ENCODE measurements around the gene APC. TPM values are rescaled to one million over a fixed set of nuclear protein-coding genes. Genes with fewer than 3 reads are reported as not detected.

The APC gene
- total RNA-seq, 1 donor from 2014 or later: 48.5 TPM

GRCh38 chr5:112800891-112801290, 63.2 kb downstream of the APC start:
- no peak overlapping the region for H3K27ac Mint-ChIP-seq
- DNase-seq (ENCODE audit: low spot score, unreplicated experiment): no peak
- H3K4me1 Mint-ChIP-seq (ENCODE audit: low read depth): peaks cover 1% of the 10 kb centered on the region
- TF ChIP-seq CTCF (IDR thresholded peaks at IDR 0.05; ENCODE audit: unreplicated experiment): no peak
- no peak overlapping the region for H3K4me3 Mint-ChIP-seq (ENCODE audit: low read depth)
- no peaks in the 10 kb centered on the region for H3K9me3 Mint-ChIP-seq (ENCODE audit: low read depth)
- H3K36me3 Mint-ChIP-seq (ENCODE audit: insufficient read depth): peaks cover 21% of the 10 kb centered on the region
- no peaks in the 10 kb centered on the region for H3K27me3 Mint-ChIP-seq

DNA sequence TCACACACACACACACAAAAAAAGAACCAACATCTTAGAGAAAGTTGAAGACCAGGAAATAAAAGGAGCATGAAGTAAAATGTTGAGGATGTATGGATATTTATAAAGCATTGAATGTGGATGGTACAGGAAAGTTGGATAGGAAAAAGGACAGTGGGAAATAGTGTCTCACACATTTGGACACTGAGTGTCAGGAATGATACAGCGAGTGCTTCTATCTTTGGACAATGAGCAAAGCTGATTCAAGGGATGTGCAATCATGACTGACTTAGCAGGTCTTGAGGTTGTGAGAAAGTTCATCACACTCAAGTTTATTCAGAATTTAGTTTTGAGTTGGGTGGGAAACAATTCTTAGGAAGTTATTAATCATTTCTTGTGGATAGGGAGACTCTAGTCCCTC, 73.3 kb downstream of the APC start:
- Mint-ChIP-seq H3K9me3 (ENCODE audit: low read depth) (no peaks in the 10 kb centered on the region), H3K4me1 (ENCODE audit: low read depth) (no peaks in the 10 kb centered on the region), H3K36me3 (ENCODE audit: insufficient read depth) (peaks cover 21% of the 10 kb centered on the region), H3K4me3 (ENCODE audit: low read depth) (no peak overlapping the region), H3K27me3 (no peaks in the 10 kb centered on the region), H3K27ac (no peak overlapping the region)
- no peak for TF ChIP-seq CTCF (IDR thresholded peaks at IDR 0.05; ENCODE audit: unreplicated experiment)
- DNase-seq (ENCODE audit: low spot score, unreplicated experiment): no peak

- no peak for TF ChIP-seq CTCF (IDR thresholded peaks at IDR 0.05; ENCODE audit: unreplicated experiment)
- Mint-ChIP-seq H3K9me3 (ENCODE audit: low read depth) (no peaks in the 10 kb centered on the region), H3K4me1 (ENCODE audit: low read depth) (no peaks in the 10 kb centered on the region), H3K4me3 (ENCODE audit: low read depth) (no peak overlapping the region), H3K27ac (no peak overlapping the region), H3K36me3 (ENCODE audit: insufficient read depth) (peaks cover 23% of the 10 kb centered on the region), H3K27me3 (no peaks in the 10 kb centered on the region)
- no peak for DNase-seq (ENCODE audit: low spot score, unreplicated experiment)
Measured at GRCh38 chr5:112812549-112812948, 74.9 kb downstream of the APC start.

DNA sequence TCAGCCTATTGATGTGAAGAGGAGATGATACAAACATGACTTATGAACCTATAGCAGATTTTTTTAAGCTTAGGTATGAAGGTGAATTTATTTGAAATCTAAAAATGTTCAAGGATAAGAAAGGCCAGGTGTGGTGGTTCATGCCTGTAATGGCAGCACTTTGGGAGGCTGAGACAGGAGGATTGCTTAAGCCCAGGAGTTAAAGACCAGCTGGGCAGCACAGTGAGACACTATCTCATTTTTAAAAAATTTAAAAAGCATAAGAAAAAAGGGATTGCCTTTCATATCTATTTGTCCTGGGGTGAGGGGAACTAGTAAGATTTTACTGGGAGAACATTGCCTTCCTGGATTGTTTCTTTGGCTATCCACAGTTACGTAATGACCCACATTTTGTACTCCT, 82.6 kb downstream of the APC start:
- Mint-ChIP-seq H3K9me3 (ENCODE audit: low read depth) (peaks cover 9% of the 10 kb centered on the region), H3K4me3 (ENCODE audit: low read depth) (no peak overlapping the region), H3K36me3 (ENCODE audit: insufficient read depth) (peaks cover 31% of the 10 kb centered on the region), H3K4me1 (ENCODE audit: low read depth) (peaks cover 9% of the 10 kb centered on the region), H3K27ac (no peak overlapping the region), H3K27me3 (no peaks in the 10 kb centered on the region)
- DNase-seq (ENCODE audit: low spot score, unreplicated experiment): no peak
- TF ChIP-seq CTCF (IDR thresholded peaks at IDR 0.05; ENCODE audit: unreplicated experiment): no peak

DNA sequence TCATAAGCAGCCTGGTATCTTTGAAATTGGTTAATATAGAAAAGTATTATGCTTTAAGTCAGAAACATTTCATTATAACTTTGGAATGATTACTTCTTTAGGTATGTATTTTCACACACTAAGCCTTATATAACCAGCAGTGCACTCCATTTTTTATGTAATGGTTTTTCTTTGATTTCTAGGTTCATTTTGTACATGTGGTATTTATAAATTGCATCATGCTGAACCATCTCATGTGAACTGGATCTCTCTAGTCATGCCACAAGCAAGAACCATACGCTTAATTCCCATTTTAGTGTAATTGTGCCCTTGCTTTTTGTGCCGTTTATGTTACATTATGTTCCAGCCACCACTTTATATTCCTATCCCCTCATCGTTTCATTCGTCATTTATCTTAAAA, 84.8 kb downstream of the APC start:
- H3K27ac Mint-ChIP-seq: no peak overlapping the region
- peaks cover 36% of the 10 kb centered on the region for H3K36me3 Mint-ChIP-seq (ENCODE audit: insufficient read depth)

More for the DNA sequence above, 84.8 kb downstream of the APC start:
- H3K4me3 Mint-ChIP-seq (ENCODE audit: low read depth): no peak overlapping the region
- no peak for DNase-seq (ENCODE audit: low spot score, unreplicated experiment)
- H3K9me3 Mint-ChIP-seq (ENCODE audit: low read depth): peaks cover 10% of the 10 kb centered on the region
- H3K27me3 Mint-ChIP-seq: no peaks in the 10 kb centered on the region
- TF ChIP-seq CTCF (IDR thresholded peaks at IDR 0.05; ENCODE audit: unreplicated experiment): no peak
- H3K4me1 Mint-ChIP-seq (ENCODE audit: low read depth): peaks cover 15% of the 10 kb centered on the region

All from progenitor cell of endocrine pancreas (in vitro differentiated cells).